Endodermal cell (in vitro differentiated cells): Measurements from ENCODE around the gene ANKRD62. TPM values are rescaled to one million over a fixed set of nuclear protein-coding genes. Genes with fewer than 3 reads are reported as not detected.
"Not testable (repeated sequence)": the region's sequence is repeated elsewhere in the genome, so short reads cannot be mapped to it uniquely, and the experiment has no call there.

Experiments used
- DNase-seq: peaks from one replicate; pipeline ENCODE4 v3.0.0-alpha.2; 2017
- H3K27ac ChIP-seq: 2 replicates; pipeline ENCODE4 v1.5.1; 2013; ENCODE audit warnings: mild to moderate bottlenecking, low read depth, low read length, moderate library complexity
- H3K27me3 ChIP-seq: 2 replicates; pipeline ENCODE4 v1.6.1; 2013; ENCODE audit warnings: mild to moderate bottlenecking, low read length, moderate library complexity; ENCODE audit not compliant: insufficient read depth, control insufficient read depth, poor library complexity, severe bottlenecking
- H3K36me3 ChIP-seq: 2 replicates; pipeline ENCODE4 v1.7.0; 2013; ENCODE audit warnings: mild to moderate bottlenecking, low read length, moderate library complexity; ENCODE audit not compliant: control insufficient read depth, insufficient read depth
- H3K4me1 ChIP-seq: one replicate; pipeline ENCODE4 v1.7.0; 2013; ENCODE audit warnings: low read length; ENCODE audit not compliant: control insufficient read depth, insufficient read depth
- H3K4me3 ChIP-seq: 2 replicates; pipeline ENCODE4 v1.5.1; 2013; ENCODE audit warnings: mild to moderate bottlenecking, low read length, moderate library complexity
- H3K9ac ChIP-seq: 2 replicates; pipeline ENCODE4 v1.6.1; 2013; ENCODE audit warnings: mild to moderate bottlenecking, low read length, moderate library complexity; ENCODE audit not compliant: poor library complexity, severe bottlenecking; ENCODE audit errors: extremely low read depth
- H3K9me3 ChIP-seq: 2 replicates; pipeline ENCODE4 v1.6.1; 2013; ENCODE audit warnings: mild to moderate bottlenecking, low read length, moderate library complexity; ENCODE audit not compliant: control insufficient read depth
- H3K27ac Mint-ChIP-seq: 2 replicates; pipeline ENCODE4 v1.8.0; 2020; ENCODE audit warnings: mixed read lengths
- H3K27me3 Mint-ChIP-seq: 2 replicates; pipeline ENCODE4 v1.8.0; 2021; ENCODE audit warnings: mild to moderate bottlenecking, mixed read lengths; ENCODE audit not compliant: insufficient read depth
- H3K36me3 Mint-ChIP-seq: 2 replicates; pipeline ENCODE4 v1.8.0; 2020; ENCODE audit warnings: low read depth, mixed read lengths
- H3K4me1 Mint-ChIP-seq: 2 replicates; pipeline ENCODE4 v1.8.0; 2020; ENCODE audit warnings: mixed read lengths
- H3K4me3 Mint-ChIP-seq: 2 replicates; pipeline ENCODE4 v1.8.0; 2020; ENCODE audit warnings: mild to moderate bottlenecking, moderate library complexity, mixed read lengths
- H3K9me3 Mint-ChIP-seq: 2 replicates; pipeline ENCODE4 v1.8.0; 2020; ENCODE audit warnings: mild to moderate bottlenecking, mixed read lengths
- CTCF ChIP-seq: fragments of 200-600 bp; sonication (generic); conservative IDR thresholded peaks from 2 replicates; pipeline ENCODE4 v1.5.0; 2021; ENCODE audit warnings: antibody characterized with exemption, mild to moderate bottlenecking
- WGBS, 2 experiments: methylation state at CpG; one replicate each; pipeline versions ENCODE4 v1.1.5 to v1.1.7; 2013; ENCODE audit warnings: missing lambda C conversion rate in 2 of 2, mixed read lengths in 1 of 2; ENCODE audit not compliant: insufficient coverage in 1 of 2, insufficient read length in 1 of 2; 5-methylcytosine and 5-hydroxymethylcytosine counted together
- total RNA-seq, 2 donors: library from RNA; stranded (reverse); fragmentation: NEBNext Ultra II Directional in 1 of 2; extraction: Animal tissue kit (Norgen Biotek cat#: 25700) in 1 of 2; gene quantifications; 2 replicates in 1 of 2; 3 replicates in 1 of 2; pipeline ENCODE4 v1.2.1, GENCODE V29; 2021

Gene ANKRD62
- total RNA-seq, 2 donors from 2014 or later, result not detected

- Histone ChIP-seq H3K27ac (no peak overlapping the region), H3K27me3 (no peaks in the 10 kb centered on the region), H3K4me3 (no peak overlapping the region), H3K9me3 (no peaks in the 10 kb centered on the region), H3K4me1 (no peaks in the 10 kb centered on the region), H3K9ac (no peak overlapping the region), H3K36me3 (no peaks in the 10 kb centered on the region)
- 92% methylated on average over 3 of the region's 3 CpGs; no CpG with 5 or more reads in 1 of the 2 experiments for WGBS, 2 experiments
- no peak for DNase-seq
- Mint-ChIP-seq H3K27ac (no peak overlapping the region), H3K9me3 (no peaks in the 10 kb centered on the region), H3K4me3 (no peak overlapping the region), H3K27me3 (peaks cover 5% of the 10 kb centered on the region), H3K36me3 (no peaks in the 10 kb centered on the region), H3K4me1 (no peaks in the 10 kb centered on the region)
- no peak for TF ChIP-seq CTCF
Measured at GRCh38 chr18:12068950-12069320, 24.7 kb upstream of the ANKRD62 start.

GRCh38 chr18:12071066-12071465 is 22.6 kb upstream of the ANKRD62 start:
- H3K36me3 Mint-ChIP-seq, H3K27me3 ChIP-seq, H3K36me3 ChIP-seq, H3K4me3 ChIP-seq, H3K27ac Mint-ChIP-seq, H3K4me1 ChIP-seq, DNase-seq, H3K4me1 Mint-ChIP-seq, H3K27ac ChIP-seq, H3K4me3 Mint-ChIP-seq, H3K9me3 ChIP-seq, H3K9me3 Mint-ChIP-seq, H3K9ac ChIP-seq: not testable (repeated sequence)
- 83% methylated on average over 1 of the region's 1 CpG; no CpG with 5 or more reads in 1 of the 2 experiments for WGBS, 2 experiments
- H3K27me3 Mint-ChIP-seq, result peaks cover 18% of the 10 kb centered on the region

- Mint-ChIP-seq H3K27ac (no peak overlapping the region), H3K9me3 (no peaks in the 10 kb centered on the region), H3K4me3 (no peak overlapping the region), H3K4me1 (no peaks in the 10 kb centered on the region), H3K27me3 (peaks cover 22% of the 10 kb centered on the region), H3K36me3 (no peaks in the 10 kb centered on the region)
- no peaks in the 10 kb centered on the region for H3K4me1 ChIP-seq
- no peak for TF ChIP-seq CTCF
- no peaks in the 10 kb centered on the region for H3K9me3 ChIP-seq
- H3K9ac ChIP-seq, result no peak overlapping the region
- 88 to 100% methylated on average over 1 of the region's 1 CpG for WGBS, 2 experiments
- no peak overlapping the region for H3K27ac ChIP-seq
- H3K36me3 ChIP-seq, result no peaks in the 10 kb centered on the region
- no peak overlapping the region for H3K4me3 ChIP-seq
- no peak for DNase-seq
- H3K27me3 ChIP-seq, result no peaks in the 10 kb centered on the region
Measured at GRCh38 chr18:12072996-12073395, 20.6 kb upstream of the ANKRD62 start.

- Histone ChIP-seq H3K36me3 (no peaks in the 10 kb centered on the region), H3K27me3 (no peaks in the 10 kb centered on the region), H3K4me1 (no peaks in the 10 kb centered on the region), H3K27ac (no peak overlapping the region), H3K4me3 (no peak overlapping the region), H3K9me3 (no peaks in the 10 kb centered on the region), H3K9ac (no peak overlapping the region)
- Mint-ChIP-seq H3K4me1 (no peaks in the 10 kb centered on the region), H3K27ac (no peak overlapping the region), H3K36me3 (no peaks in the 10 kb centered on the region), H3K27me3 (peaks cover 22% of the 10 kb centered on the region), H3K9me3 (no peaks in the 10 kb centered on the region), H3K4me3 (no peak overlapping the region)
- 92% methylated on average over 2 to 3 of the region's 3 CpGs for WGBS, 2 experiments
- no peak for TF ChIP-seq CTCF
- no peak for DNase-seq
Measured at GRCh38 chr18:12074736-12075135, 18.9 kb upstream of the ANKRD62 start.
